ENCODE data around the gene CHMP3.
"Not testable (repeated sequence)": the region's sequence is repeated elsewhere in the genome, so short reads cannot be mapped to it uniquely, and the experiment has no call there.

CHMP3 gene

DNA sequence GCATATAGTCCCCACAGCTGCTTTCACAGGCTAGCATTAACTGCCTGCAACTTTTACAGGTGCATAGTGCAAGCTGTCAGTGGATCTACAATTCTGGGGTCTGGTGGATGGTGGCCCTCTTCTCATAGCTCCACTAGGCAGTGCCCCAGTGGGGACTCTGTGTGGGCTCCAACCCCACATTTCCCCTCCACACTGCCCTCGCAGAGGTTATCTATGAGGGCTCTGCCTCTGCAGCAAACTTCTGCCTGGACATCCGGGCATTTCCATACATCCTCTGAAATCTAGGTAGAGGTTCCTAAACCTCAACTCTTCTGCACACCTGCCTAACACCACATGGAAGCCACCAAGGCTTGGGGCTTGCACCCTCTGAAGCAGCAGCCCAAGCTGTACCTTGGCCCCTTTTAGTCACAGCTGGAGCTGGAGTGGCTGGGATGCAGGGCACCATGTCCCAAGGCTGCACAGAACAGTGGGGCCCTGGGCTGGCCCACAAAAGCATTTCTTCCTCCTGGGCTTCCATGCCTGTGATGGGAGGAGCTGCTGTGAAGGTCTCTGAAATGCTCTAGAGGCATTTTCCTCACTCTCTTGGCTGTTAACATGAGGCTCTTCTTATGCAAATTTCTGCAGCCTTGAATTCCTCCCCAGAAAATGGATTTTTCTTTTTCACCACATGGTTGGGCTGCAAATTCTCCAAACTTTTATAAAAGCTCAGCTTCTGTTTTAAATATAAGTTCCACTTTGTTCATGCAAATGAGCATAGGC, 62.7 kb downstream of the CHMP3 start:
- DNase-seq: no peak

DNA sequence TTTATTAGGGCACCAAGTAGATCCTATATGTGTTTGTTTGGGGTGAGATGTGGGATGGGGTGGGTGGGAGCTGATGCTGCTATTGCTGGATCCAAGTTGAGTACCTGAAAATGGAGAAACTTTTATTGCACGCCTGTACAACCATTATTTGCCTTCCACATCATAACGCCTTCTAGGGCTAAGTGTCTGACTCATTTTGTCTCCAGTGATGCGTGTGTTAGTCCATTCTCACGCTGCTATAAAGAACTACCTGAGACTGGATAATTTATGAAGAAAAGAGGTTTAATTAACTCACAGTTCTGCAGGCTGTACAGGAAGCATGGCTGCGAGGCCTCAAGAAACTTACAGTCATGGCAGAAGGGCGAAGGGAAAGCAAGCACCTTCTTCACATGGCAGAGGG, 63.9 kb downstream of the CHMP3 start:
- no peak for DNase-seq

DNA sequence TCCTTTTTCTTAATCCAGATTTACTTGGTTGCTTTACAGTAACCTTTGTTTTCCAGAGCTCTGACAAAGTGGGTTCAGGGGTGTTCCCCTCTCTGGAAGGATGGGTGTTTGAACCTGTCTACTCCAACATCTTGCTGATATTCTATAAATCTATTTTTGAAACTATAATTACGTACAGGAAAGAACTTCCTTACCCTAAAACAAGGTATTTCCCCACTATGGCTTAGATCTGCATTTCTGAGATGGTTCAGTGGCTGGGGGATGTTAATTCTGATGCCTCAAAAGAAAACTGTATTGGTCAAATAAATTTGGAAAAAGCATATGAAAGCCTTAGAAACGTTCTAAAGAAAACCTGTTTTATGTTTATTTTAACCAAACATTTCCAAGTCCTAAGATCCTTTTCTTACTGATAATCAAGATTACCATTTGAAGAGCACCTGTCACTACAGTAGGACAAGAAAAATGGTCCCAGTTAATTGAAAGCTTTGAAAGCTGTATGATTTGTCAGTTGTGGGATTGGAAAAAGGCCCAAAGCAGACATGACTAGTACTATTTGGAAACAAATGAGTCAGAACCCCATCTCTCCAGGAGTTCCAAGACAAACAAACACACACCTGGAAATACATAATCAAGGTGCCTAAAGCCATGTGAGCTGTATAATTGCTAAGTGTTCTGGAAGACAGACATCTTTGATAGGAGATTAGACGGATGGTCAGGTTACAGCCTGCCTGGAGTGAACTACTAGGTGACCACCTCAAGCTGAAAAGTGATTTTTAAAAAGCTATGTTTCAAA, 64.6 kb downstream of the CHMP3 start:
- no peak for DNase-seq

DNA sequence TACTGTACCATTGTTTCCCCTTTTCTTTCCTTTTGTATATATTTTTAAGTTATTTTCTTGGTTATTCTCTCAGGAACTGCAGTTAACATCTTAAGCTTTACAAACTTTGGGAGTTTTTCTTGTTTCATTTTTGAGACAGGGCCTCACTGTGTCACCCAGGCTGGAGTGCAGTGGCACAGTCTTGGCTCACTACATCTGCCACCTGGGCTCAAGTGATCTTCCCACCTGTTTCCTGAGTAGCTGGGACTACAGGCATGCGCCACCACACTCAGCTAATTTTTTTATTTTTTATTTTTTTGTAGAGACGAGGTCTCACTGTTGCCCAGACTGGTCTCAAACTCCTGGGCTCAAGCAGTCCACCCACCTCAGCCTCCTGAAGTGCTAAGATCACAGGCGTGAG, 66.9 kb downstream of the CHMP3 start:
- DNase-seq: not testable (repeated sequence)

DNA sequence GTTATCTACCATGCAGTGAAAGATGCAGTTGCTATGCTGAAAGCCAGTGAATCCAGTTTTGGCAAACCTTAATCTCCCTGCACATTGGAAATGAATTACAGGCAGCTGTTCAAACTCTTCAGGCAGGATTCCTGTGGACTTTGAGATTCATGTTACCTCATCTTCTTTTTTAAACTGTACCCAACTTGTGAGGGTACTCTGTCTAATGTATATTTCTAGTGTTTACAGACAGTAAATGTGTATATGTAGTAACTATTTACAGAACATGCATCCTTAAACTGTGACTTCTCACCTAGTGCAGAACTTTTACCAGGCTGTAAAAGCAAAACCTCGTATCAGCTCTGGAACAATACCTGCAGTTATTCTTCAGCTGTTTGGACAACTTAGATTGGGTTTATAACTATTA, 71.2 kb downstream of the CHMP3 start:
- DNase-seq: peak; percentile 27 to 83

DNA sequence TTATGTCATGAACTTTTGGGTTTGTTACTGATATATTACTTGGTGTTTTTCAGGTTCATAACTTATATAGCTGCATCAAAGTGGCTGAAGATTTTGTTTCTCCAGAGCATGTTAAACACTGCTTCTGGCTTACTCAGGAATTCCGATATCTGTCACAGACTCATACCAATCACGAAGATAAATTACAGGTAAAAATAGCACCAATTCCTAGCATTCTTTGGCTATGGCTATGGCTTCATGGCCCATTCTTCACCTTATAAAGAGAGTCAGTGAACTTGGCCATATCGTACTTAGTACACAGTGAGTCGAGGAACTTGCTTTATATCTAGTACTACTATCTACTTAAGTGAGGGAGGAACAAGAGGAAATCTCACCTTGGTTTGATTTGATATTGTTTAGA, 72.2 kb downstream of the CHMP3 start:
- DNase-seq: no peak

DNA sequence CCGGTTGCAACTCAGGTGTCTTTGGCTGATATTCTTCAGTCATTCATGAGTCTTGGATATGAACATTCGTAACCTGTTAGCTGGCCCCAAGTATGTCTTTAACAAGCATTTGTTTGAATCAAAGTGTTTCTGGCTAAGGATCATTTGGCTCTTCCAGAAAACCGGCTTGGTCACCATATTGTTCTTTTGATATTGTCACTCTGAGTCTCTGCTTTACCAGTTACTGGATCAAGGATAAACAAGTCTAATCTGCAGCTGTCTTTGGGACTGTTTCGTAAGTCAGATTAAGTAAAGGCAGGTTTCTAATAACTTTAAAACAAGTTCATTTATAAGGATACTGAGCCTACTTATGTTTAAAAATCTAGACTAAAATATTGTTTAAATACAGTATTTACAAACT, 73.0 kb downstream of the CHMP3 start:
- no peak for DNase-seq

DNA sequence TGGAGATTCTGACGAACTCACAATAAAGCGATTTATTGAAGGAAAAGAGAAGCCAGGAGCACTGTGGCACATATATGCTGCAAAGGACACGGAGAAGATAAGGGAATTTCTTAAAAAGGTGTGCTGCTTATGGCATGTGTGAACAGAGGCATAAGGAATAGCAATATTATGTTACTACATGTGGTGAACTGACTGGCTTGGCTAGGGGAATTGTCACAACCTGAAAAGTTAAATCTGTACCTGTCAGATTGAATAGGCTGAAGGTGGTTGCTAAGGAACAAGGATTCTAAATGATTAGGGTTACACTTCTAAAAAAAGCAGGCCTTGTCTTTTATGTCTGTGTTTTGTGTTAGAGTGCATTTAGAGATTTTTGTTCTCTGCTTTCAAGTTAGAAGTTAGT, 73.7 kb downstream of the CHMP3 start:
- no peak for DNase-seq

DNA sequence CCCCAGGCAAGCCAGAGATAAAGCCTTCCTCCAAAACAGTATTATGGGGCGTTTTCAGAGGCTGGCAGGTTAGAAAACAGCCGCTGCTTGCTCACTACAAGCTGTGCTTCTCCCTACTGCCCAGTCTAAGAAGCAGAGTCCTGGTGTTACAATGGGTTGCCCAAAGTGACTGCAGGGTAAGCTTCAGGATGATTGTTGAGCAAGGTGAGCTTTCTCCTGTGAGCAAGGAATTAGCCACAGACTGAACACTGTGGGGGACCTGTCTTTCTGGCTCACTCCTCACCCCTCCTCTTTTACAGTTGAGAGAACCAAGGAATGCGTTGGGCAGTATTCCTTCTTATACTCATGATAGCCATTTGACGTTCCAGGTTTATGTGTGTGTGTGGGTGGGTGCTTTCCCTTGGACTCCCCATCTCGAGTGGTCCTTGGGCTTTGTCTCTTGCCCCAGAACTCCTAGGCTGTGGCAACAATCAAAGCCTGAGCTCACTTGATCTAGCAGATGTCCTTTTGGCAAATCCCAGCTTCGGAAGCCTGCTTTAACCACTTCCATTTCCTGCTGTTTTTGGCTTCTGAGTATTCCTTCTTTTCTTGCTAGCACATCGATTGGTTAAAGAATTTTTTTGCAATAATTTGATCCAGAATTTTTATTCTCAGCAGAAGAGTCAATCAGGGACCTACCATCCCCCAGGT, 74.5 kb downstream of the CHMP3 start:
- no peak for DNase-seq

DNA sequence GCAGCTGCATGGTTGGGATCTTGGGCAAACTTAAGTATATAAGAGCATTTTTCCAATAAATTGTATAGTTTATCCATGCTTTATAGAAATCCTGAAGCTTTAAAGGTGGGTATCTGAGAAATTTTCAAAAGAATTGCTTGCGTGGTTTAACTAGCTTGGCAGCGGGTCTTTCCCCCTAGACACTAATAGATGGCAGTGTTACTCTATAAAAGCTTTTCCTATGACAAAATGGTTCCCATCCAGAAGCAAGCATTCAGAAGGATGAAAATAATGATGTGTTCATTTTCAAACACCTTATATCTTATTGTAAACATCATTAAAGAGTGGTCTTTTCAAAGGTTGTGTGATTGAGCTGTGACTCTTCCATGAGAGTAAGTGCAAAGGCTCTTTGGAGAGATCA, 76.2 kb downstream of the CHMP3 start:
- peak in 1 of 2 experiments; percentile 5 for DNase-seq

DNA sequence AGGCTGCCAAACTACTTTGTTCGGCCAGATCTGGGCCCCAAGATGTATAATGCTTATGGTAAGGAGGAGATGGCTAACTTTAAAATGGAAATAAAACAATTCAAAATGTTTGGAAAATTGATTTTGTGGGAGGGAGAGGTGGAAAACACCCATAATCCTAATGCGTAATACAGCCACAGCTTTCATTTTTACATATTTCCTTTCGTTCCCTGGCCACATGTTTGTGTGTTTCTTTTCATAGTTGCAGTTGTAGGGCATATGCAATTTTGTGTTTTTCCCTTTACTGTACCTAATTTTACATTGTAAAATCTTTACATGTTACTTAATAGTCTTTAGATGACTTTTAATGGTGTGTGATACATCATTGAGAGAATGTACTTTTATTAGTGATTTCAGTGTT, 77.4 kb downstream of the CHMP3 start:
- no peak for DNase-seq

DNA sequence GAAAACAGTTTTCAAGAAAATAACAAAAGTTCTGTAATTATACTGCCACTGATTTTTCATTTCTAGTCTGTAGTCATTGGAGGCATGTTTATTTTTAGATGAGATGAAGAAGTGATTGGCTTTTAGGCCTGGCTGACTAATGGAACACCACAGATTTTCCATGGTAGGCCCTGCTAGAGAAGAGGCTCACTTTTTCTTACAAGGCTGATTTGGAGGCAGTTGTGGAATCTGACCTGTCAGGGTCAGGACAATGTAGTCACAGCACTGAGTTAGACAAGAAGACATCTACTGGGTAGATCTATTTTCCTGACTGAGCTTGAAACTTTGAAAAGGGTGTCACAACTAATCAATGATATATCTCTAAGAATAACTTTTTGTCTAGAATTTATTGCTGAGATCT, 78.1 kb downstream of the CHMP3 start:
- DNase-seq: no peak

DNA sequence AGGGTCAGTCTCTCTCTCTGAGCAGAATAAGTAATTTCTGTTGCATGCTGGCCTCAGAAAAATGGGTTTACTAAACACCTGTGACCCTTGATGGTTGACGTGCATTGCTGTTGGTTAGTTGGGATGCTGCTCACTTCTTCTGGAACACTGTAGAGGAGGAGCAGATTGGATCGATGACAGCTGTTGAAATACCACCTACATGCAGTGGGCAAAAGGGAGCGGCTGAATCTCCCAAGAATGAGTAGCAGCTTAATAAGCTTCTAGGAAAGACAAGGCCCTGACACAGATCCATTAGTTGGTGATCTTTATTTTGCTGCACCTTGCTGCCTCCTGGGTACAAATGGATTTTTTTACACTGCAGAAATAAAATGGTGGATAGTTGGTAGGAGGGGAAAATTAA, 78.9 kb downstream of the CHMP3 start:
- no peak for DNase-seq

DNA sequence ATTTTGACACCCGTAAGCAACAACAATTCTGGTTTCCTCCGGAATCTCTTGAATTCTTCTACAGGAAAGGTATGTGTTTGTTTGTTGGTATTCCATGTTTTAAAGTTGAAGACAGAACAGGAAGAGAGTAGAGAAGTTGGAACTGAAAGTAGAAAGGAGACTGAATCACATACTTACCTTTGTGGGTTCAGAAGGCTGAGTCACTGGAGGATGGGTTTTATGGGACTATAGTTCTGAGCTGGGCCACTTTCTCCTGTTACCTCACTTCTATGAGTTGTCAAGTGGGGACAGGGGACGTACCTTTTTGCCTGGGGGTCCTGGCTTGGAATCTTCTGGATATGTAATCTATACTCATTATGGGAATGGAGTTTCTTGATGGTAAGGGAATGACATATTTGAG, 81.2 kb downstream of the CHMP3 start:
- no peak for DNase-seq

DNA sequence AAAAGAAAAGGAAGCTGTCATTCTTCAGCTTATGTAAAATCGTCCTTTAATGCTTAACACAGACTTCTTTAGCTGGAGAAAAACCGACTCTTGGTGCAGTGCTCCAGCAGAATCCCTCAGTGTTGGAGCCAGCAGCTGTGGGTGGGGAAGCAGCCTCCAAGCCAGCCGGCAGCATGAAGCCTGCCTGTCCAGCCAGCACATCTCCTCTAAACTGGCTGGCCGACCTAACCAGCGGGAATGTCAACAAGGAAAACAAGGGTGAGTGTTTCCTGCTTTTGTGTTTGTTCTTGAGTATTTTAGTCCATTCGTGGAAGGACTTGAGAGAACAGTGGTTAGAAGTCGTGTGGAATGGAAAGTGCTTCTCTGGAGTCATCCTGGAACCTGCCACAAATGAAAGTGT, 83.1 kb downstream of the CHMP3 start:
- no peak for DNase-seq

DNA sequence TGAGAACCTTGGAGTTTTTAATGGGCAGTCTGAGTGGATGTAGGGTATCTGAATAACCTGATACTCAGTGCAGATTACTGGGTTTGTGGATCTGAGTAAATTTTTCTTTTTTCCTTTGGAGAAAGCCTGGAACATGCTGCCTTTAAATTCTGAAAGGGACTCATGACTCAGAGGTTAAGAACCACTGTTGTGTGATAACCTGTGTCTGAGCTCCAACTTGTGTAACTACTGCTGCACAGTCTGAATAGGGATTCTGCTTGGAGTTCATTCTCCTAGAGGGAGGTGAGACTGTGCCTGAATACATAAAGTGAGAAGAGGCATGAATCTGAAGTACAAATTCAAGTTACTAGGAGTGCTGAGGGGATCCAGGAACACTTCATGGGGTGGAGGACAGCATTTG, 85.9 kb downstream of the CHMP3 start:
- DNase-seq: no peak

DNA sequence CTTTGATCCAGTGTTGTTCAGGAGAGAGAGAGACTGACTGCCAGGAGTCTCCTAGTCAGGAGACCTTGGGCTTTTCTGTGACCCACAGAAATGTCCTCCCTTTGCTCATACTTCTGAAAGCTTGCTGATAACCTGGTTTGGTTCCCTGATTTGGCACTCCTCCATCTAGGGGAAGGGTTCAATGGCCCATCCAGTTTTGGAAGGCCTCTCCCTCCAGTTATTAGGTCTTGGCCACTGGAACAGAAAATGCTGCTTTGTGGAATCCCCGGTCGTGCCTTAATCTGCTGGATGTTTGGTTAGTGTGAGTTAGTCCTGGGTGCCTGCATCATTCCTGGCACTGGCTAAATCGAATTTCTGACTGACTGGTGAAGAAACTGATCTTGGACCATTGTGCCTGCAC, 86.3 kb downstream of the CHMP3 start:
- no peak for DNase-seq

DNA sequence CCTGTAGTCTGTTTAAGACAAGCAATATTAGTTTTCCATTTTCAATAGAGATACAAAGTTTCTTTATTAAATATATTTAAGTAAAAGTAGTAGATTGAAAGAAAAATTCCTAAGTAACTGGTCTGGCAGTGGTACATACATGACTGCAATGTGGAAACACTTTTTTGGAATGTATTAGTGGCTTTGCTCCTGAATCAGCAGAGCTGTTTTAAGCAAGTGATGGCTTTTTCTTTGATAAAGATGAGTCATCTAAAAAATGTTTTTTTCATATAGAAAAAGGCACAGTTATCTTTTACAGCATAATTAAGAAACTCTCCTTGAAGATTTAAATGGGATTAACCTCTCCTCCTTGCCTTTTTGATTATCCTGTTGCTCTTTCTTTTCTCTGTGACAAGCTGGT, 87.2 kb downstream of the CHMP3 start:
- no peak for DNase-seq

DNA sequence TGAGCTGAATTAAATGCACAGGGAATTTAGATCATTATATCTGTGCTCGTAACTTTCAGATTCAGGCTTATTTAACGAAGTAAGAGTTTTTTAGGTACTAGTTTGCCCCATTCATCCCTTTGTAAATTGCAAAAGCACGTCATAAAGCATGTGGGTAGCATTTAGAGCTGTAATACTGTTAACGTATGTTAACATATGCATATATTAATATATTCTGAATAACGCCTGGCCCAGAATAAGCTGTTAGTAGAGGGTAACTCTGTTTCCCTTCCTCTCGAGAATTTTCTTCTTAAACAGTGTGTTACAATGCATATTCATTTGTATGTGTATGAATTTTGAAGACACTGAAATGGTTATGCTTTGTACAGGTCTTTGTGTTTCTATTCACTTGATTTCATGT, 91.6 kb downstream of the CHMP3 start:
- DNase-seq: no peak

DNA sequence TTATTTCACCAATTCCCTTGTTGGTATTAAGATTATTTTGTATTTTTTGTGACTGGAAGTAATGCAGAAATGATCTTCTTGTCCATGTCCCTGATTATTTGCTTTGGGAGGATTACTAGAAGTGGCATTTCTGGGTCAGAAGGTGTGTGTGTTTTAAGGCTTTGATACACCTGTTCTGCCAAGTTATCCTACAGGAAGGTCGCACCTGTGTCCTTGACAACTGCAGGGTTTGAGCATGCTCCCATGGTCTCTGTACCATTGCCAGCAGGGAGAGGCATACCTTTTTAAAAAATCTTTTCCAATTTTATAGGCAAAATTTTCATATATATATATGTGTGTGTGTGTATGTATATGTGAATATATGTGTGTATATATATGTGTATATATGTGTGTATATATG, 92.4 kb downstream of the CHMP3 start:
- DNase-seq: no peak

DNA sequence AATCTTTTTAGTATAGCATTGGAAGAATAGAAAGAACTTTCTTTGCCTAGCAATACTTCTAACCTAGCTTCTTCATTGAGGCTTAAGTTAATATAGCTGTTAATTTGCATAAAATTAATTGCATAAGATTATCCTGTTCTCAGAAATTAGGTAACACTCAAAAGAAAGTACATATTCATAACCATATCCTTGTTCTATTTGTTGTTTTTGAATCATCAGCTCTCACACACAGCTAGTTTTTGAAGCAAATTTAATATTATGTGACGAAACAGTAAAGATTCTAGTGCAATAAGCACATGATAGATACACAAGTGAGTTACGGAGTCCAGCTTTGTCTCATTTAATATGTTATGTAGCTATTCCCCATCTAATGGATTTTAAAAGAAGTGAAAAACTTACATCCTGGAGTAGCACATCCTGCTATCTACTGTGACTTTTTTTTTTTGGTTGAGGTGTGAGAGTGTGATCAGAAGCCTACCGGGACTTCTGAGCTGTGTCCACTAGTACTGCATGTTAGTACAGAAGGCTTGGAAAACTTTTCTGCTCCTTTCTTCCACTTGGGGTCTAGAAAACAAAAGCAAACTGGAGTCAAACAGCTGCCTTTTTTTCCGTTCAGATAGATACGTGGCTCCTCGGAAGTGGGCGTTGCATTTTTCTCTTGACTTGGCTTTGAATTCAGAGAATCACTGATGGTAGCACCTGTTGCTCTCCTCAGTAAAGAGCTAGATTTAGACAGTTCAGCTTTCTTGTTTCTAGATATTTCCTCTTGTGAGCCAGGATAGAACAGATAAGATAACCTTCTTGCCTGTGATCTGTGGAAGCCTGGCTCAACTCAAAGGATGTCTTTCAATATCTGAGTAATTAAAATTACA, 94.8 kb downstream of the CHMP3 start:
- DNase-seq: no peak

DNA sequence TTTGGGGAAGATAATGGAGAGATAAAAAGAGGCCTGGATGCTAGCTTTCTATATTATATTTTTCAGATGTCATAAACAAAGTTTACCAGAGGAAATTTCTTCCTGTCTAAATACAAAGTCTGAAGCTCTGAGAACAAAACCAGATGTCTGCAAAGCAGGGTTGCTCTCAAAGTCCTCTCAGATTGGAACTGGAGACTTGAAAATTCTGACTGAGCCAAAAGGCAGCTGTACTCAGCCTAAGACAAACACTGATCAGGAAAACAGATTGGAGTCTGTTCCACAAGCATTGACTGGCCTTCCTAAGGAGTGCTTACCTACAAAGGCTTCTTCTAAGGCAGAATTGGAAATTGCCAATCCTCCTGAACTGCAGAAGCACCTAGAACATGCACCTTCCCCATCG, 96.9 kb downstream of the CHMP3 start:
- no peak for DNase-seq

DNA sequence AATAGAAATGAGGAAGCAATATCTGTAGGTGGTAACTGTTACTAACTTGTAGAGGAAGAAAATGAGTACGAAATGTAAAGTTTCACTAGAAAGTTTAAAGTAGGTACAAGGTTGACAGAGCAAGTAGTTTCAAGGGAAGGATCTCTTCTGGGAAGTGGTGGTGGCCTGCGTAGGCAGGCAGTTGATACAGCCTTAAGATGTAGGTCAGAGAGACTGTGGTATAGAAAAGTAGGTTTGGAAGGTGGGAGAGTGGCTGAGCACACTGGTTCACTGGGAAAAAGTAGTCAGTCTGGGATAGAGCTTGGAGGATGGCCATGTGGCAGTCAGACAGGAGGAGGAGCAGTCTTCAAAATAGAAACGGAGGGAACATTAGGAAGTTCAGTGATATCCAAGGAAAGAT, 98.6 kb downstream of the CHMP3 start:
- DNase-seq: no peak

Measured in NCI-H2081 (cell line).